NOMO-1 (cell line): ENCODE measurements around the gene ROR2.

Experiments
- DNase-seq, 2 experiments: peaks; one replicate each; lab custom pipeline; 2025; ENCODE audit not compliant: unreplicated experiment in 2 of 2; lab: John Stamatoyannopoulos, UW

The ROR2 gene

DNA sequence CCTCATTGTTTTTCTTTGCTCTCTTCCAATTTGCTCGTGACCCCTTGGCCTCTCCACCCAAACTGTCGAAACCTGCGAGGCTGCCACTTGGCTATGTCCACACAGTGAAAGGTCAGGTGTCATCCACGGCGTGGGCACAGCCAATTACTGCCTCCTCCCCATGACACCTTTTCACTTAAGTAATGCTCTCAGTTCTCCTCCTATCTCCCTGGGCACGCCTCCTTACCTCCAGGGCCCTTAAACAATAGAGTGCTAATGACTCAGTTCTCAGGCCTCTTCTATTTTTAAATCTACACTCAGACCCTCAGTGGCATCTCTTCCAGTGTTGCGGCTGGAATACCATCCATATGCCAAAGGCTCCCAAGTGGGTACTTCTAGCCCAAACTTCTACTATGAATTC, 256.8 kb downstream of the ROR2 start:
- no peak for DNase-seq

GRCh38 chr9:91690540-91691249, 259.3 kb downstream of the ROR2 start:
- no peak for DNase-seq

GRCh38 chr9:91689006-91689405, 261.0 kb downstream of the ROR2 start:
- DNase-seq: no peak

GRCh38 chr9:91683269-91683668, 266.8 kb downstream of the ROR2 start:
- no peak for DNase-seq

DNA sequence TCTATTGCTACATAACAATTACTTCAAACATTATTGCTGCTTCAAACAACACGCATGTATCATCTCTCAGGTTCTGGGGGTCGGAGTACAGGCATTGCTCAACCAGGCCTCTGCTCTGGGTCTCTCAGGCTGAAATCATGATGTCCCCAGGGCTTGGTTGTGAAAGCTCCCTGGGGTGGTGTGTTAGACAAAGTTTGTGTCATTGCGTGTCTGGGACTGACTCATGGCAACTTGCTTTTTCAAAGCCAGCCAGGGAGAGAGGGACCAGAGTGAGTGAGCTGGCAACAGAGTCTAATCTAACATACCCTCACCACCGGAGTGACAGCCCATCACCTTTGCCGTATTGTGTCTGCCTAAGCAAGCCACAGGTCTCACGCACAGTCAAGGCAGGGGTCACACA, 267.2 kb downstream of the ROR2 start:
- no peak for DNase-seq

DNA sequence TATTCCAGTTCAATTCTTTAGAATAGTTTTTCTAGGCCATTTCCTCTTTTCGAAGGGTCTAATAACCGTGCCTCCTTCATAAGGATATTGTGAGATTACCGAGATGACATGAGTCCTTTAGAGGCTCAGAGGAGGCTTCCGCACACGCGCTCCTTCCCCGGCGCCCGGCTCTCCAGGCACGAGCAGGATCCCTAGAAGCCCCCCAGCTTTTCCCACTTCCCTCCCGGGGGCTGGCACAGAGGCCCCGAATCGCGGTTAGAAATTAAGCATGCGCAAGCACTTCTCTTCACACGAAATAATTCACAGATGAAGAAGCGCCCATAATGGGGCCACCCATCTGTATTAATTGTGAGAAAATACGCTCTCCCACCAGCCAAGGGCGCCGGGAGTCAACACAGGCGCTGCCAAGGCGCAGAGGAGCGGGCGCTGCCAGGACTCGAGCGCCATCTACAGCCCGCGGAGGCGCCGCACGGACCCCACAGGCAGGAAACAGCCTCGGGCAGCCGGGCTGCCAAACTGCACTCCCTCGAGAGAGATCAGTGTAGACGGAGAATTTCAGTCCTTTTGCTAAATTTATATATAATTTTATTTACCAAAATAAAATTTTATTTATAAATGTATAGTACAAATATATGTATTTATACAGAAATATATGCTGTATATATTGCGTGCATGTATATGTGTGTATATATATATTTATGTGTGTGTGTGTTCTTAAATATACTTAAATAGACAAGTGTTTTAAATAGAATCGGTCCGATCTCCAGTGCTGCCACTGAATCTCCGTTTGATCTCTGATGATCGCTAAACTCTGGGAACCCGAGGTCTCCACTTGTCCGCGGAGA, 268.3 kb downstream of the ROR2 start:
- DNase-seq: peak; percentile 43 to 59

GRCh38 chr9:91680998-91681397, 269.0 kb downstream of the ROR2 start:
- no peak for DNase-seq

DNA sequence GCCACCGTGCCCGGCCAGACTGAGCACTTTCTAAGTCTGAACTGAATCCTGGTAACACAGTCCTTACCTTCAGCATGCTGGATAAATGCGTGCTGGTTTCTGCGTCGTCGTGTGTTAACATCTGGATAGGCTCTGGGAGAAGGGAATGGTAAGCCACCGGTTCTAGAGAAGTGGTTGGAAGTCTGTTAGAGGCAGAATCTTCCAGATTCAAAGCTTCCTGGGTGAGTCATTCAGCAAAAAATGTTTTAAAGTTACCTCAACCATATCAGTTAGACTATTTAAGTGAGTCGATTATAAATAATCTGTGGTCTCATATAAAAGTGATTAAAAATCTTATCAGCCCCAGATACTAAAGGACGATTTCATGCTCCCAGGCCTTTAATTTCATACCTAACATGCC, 269.9 kb downstream of the ROR2 start:
- DNase-seq: no peak

- no peak for DNase-seq
Measured at GRCh38 chr9:91678807-91679580, 271.0 kb downstream of the ROR2 start.

DNA sequence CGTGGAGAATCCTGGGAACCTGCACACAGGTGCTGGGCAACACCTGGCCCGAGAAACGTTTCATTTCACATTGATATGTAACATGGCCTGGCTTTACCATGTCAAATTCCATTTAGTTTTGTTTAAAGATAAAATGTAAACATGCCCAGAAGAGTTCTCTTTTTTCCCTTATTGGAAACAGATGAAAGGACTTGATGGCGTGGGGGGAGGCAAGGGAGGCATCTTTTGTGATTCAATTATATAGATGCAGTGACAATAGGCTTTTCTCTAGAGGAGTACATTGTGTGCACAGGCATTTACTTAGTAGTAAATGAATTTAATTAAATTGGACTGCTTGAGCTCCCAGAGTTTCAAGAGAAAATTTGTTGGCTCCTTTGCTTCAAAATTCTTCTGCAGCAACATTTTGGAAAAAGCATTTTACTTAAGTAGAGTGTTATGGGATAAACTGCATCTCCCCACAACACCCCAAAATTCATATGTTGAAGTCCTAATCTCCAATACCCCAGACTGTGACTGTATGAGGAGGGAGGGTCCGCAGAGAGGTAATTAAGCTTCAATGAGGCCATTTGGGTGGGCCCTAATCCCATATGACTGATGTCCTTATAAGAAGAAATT, 272.1 kb downstream of the ROR2 start:
- DNase-seq: no peak

DNA sequence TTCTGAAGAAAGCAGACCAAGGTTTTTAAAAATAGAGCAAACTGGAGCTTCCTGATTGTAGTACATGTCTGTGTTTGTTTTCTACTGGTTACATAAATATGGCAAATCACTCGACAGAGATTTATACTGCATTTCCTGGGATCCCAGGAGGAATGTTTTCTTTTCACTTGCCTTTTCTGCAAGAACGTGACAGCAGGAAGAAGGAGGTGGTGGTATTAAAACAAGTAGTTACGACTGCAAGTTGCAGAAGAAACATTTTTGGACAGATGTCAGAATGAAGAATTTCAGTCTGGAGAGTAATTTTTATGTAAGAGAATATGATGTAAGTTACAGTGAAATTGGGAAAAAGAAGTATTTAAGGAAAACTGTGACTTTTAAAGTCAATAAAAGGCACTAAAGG, 272.7 kb downstream of the ROR2 start:
- DNase-seq: no peak

DNA sequence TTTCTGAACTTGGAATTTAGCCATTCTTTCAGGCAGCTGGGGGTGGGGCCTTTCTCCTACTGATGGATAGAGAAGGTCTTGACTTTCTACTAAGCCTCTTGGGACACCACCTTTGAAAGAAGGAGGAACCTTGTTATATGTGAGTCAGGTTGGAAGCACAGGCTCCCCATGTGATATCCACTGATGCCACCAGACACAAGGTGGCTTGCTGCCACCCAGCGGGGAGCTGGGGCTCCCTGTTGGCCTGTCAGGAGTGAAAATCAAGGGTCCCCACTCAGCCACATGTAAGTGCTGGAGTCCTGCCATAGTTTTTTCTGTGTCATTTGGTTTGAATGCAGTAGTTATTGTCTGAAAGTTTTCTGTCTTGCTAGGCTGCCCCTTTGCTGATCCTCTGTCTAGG, 274.0 kb downstream of the ROR2 start:
- DNase-seq: no peak

- no peak for DNase-seq
Measured at GRCh38 chr9:91664663-91665062, 285.4 kb downstream of the ROR2 start.

GRCh38 chr9:91663858-91664257, 286.2 kb downstream of the ROR2 start:
- no peak for DNase-seq

DNA sequence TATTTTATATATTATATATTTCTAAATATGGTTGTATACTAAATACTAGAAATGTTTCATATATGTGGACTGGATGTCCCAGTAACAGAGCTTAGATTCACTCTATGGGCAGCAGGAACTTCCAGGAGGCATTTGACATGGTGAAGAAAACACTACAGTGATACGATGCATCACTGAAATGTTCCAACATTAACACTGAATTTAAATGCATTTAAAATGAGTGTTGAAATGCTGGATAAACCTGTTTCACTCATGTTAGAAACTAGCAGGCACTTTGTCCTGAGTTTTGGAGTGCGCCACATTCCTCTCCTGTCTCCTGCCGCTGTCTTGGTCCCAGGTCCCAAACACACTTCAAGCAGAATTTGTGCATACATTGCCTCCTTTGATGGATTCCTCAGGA, 288.6 kb downstream of the ROR2 start:
- no peak for DNase-seq

DNA sequence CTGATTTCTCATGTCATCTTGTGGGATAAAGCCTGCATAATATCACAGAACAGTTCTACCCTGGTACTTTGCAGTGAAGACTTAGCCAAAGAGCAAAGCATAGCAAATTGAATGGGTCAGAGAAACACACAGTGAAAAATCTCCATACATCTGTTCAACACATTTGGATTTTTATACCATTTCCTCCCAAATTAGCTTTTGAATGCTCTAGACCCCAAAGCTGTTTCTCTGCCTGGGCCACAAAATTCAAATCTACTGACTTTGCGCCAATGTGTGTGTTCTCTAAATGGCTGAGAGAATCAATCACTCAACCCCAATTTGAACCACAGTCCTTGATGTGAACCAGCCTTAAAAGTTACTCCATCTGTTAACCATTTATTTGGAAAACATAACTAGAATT, 289.5 kb downstream of the ROR2 start:
- no peak for DNase-seq

DNA sequence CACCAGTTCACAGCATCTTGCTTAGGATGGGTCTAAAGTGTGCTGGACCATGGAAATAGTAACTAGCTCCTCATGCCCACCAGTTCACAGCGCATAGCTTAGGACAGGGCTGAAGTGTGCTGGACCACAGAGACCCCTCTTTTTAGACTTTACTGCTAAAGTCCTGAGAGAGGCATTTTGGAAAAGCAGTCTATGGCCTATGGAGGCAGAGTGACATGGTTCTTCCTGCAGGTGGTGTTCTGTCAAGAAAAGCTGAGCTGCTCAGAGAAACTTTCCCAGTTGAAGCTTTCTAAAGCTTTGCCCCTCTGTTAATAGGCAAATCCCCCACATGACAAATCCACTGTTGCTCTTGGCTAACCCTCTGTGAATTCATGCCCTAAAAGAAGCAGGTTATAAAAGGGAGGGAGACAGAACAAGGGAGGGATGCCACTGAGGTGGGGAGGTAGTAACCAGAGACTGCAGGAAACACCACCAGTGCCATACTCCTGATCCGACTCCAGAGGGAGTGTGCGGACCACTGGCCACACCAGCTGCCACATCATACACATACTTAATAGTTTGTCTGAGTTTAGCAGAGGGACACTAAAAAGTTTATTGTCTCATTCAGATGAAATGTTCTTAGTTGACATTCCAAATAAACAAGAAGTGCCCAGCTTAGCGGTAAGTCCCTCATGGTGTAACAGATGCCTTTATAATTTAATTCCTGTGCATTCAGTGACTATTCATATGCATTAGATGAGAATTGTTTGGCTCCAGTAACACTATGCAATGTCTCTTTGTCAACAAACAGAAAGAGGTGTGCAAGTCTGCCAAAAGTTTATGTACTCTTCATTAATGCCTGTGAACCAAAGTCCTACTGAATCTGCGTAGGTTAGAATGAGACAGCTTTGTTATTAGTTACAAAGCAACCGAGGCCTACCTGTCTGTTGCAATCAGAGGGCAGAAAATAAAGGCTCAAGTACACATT, 290.2 kb downstream of the ROR2 start:
- DNase-seq: no peak

GRCh38 chr9:91658513-91659105, 291.4 kb downstream of the ROR2 start:
- no peak for DNase-seq

DNA sequence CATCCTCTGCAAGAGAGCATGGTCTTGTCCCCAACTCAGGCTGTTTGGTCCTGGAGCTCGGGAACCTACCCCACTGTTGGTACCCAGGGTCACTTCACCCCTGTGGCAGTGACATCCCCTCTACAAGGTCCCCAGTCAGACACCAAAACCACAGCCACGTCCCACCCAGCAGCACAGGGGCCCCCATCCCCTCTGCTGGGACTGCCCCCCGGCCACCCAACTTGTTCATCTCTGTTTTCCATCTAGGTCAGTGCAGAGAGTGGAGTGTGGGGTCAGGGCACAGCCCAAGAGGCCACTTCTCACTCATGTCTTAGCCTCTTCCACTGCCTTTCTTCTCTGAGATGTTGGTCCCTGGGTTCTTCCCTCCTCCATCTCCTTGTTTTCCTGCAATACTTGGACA, 292.5 kb downstream of the ROR2 start:
- DNase-seq: no peak

DNA sequence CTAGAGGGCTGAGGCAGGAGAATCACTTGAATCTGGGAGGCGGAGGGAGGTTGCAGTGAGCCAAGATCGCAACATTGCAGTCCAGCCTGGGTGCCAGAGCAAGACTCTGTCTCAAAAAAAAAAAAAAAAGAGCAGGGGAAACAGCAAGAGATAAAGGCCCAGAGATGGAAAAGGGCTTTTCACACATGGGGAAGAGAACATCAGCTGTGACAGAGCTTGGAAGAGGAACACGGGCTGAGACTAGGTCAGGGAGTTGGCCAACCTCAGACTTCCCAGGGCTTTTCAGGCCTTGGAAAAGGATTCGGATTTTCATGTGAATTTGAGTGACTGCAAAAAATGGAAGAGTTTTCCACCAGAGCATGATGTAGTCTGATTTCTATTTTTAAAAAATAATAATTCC, 294.4 kb downstream of the ROR2 start:
- DNase-seq: no peak
